Muscle of arm (tissue), 12 donors: Measurements from ENCODE around the gene COG3. TPM values are rescaled to one million over a fixed set of nuclear protein-coding genes. Genes with fewer than 3 reads are reported as not detected.

Source experiments
- DNase-seq: peaks from one replicate; pipeline ENCODE4 v3.0.0-alpha.2; 2013
- polyA plus RNA-seq, 12 donors: library from polyadenylated mRNA; unstranded; fragments of 120-200 nt; gene quantifications; one replicate each; pipeline ENCODE4 v1.2.1, GENCODE V29; 2013; ENCODE audit not compliant: insufficient read length in 12 of 12

COG3 gene
- polyA plus RNA-seq, 12 donors, result 18.2 to 37.6 (median 23.1) TPM; not detected in 1

GRCh38 chr13:45541806-45542205 is 77.1 kb downstream of the COG3 start:
- no peak for DNase-seq

- no peak for DNase-seq
These were observed 77.7 kb downstream of the COG3 start for GRCh38 chr13:45542391-45542790.

GRCh38 chr13:45542878-45543277 is 78.1 kb downstream of the COG3 start:
- no peak for DNase-seq

- no peak for DNase-seq
These were observed 79.8 kb downstream of the COG3 start for GRCh38 chr13:45544520-45544919.

- no peak for DNase-seq
These were observed 81.1 kb downstream of the COG3 start for GRCh38 chr13:45545686-45546409.

- no peak for DNase-seq
These were observed 81.6 kb downstream of the COG3 start for GRCh38 chr13:45546410-45546765.

- DNase-seq, result no peak
These were observed 83.5 kb downstream of the COG3 start for GRCh38 chr13:45548281-45548680.

- no peak for DNase-seq
These were observed 89.9 kb downstream of the COG3 start for GRCh38 chr13:45554604-45555109.

GRCh38 chr13:45564133-45564776 is 99.5 kb downstream of the COG3 start:
- DNase-seq, result no peak

- no peak for DNase-seq
These were observed 100.6 kb downstream of the COG3 start for GRCh38 chr13:45565331-45565730.

GRCh38 chr13:45575146-45575829 is 110.5 kb downstream of the COG3 start:
- no peak for DNase-seq

GRCh38 chr13:45575830-45576180 is 111.1 kb downstream of the COG3 start:
- DNase-seq, result no peak

- DNase-seq, result no peak
These were observed 111.7 kb downstream of the COG3 start for GRCh38 chr13:45576466-45576865.

- DNase-seq, result no peak
These were observed 117.8 kb downstream of the COG3 start for GRCh38 chr13:45582408-45583076.

- DNase-seq, result no peak
These were observed 120.1 kb downstream of the COG3 start for GRCh38 chr13:45584816-45585215.

Other genes starting within 250 kb of the COG3 start
- gene TPT1, start 123.8 kb upstream of the COG3 start, polyA plus RNA-seq, result over 10,000 TPM in 1 of 12 donors, 1,000 to 10,000 TPM in 10, 100 to 1,000 TPM in 1; 939 to 10,110 (median 8,602) TPM
- gene SLC25A30, start 46.6 kb upstream of the COG3 start, polyA plus RNA-seq, result 10 to 100 TPM in 11 of 12 donors, not detected in 1; 12.6 to 24.2 (median 18.3) TPM
- 1 to 10 TPM in 7 of 12 donors, under 1 TPM in 2, not detected in 3; 0.73 to 3.4 (median 1.4) TPM for gene ERICH6B, start 150.8 kb downstream of the COG3 start, polyA plus RNA-seq
- gene CBY2, start 237.4 kb downstream of the COG3 start, polyA plus RNA-seq, result not detected